Esophagus squamous epithelium (tissue), 4 donors: ENCODE measurements around the gene SH3GL3.

Experiments used
- POLR2A ChIP-seq, 4 donors: fragments of 450-650 bp; IDR thresholded peaks; one replicate each; pipeline ENCODE4 v1.6.1; 2017; ENCODE audit warnings: antibody characterized with exemption in 4 of 4, mild to moderate bottlenecking in 4 of 4, moderate library complexity in 3 of 4
- TF ChIP-seq, protein P1 (sequence below), 6 experiments: fragments of 450-650 bp in 4 of 6; fragments of 200-600 bp in 2 of 6; sonication (generic) in 2 of 6; IDR thresholded peaks; one replicate each; pipeline ENCODE4 v1.5.1; 2016 to 2019; ENCODE audit warnings: antibody characterized with exemption in 6 of 6, mild to moderate bottlenecking in 4 of 6, moderate library complexity in 4 of 6

DNA sequence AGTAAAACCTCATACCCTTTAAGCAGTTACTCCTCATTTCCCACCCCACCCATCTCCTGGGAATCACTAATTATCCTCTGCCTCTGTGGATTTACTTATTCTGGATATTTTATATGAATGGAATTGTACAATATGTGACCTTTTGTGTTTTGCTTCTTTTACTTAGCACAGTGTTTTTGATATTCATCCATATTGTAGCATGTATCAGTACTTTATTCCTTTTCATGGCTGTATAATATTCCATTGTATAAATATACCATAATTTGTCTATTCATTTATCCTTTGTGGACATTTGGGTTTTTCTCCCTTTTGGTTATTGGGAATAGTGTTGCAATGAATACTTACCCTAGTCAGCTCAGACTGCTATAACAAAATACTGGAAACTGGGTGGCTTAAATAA is 39.2 kb downstream of the SH3GL3 start:
- TF ChIP-seq, protein P1, sequence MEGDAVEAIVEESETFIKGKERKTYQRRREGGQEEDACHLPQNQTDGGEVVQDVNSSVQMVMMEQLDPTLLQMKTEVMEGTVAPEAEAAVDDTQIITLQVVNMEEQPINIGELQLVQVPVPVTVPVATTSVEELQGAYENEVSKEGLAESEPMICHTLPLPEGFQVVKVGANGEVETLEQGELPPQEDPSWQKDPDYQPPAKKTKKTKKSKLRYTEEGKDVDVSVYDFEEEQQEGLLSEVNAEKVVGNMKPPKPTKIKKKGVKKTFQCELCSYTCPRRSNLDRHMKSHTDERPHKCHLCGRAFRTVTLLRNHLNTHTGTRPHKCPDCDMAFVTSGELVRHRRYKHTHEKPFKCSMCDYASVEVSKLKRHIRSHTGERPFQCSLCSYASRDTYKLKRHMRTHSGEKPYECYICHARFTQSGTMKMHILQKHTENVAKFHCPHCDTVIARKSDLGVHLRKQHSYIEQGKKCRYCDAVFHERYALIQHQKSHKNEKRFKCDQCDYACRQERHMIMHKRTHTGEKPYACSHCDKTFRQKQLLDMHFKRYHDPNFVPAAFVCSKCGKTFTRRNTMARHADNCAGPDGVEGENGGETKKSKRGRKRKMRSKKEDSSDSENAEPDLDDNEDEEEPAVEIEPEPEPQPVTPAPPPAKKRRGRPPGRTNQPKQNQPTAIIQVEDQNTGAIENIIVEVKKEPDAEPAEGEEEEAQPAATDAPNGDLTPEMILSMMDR (IDR thresholded peaks at IDR 0.05) = no peak
- TF ChIP-seq POLR2A (IDR thresholded peaks at IDR 0.05) = no peak
